Activated naive CD4-positive, alpha-beta T cell treated with anti-CD3 and anti-CD28 coated beads, Interleukin-2, amount 50 U/mL, for 16 hours (primary cell): ENCODE measurements around the gene NAT16.
"Not testable (repeated sequence)": the region's sequence is repeated elsewhere in the genome, so short reads cannot be mapped to it uniquely, and the experiment has no call there.

Experiments used
- DNase-seq: peaks from one replicate; pipeline ENCODE4 v3.0.0-alpha.2; 2020

NAT16 gene

DNA sequence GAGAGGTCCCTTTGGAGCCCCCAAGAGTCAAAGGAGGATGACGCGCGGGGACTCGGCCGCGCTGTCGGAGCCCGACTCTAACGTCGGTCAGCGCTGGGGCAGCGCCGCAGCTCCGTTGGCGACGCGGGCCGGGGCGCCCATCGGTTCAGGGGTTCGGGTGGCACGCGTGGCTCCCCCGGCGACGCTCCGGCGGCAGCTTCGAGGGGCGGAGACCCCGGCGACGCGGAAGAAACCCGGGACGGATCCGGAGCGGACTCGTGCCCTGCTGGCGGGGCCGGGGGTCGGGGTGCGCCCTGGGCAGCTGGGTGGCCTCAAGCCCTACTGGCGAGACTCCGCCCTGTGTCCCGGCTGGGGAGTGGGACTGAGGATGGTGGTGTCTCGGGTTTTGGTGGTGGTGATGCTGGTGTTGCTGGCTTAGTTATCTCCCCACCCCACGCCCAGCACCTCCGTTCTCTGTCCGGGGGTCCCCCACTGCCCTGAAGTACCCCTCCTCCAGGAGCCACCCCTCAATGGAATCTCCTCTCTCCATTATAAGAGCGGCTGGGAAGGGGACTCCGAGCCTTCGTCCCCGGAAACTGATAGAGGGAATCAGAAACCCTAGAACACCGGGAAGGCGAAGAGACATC is at the start of gene NAT16:
TSS of gene NAT16 (minus strand) at position 164 of the 626 bp plus-strand sequence. CDS start 5,486 bp downstream, outside the sequence.
- no peak for DNase-seq

- DNase-seq: no peak
These were observed 46.6 kb upstream of the NAT16 start for GRCh38 chr7:101226721-101227120.

DNA sequence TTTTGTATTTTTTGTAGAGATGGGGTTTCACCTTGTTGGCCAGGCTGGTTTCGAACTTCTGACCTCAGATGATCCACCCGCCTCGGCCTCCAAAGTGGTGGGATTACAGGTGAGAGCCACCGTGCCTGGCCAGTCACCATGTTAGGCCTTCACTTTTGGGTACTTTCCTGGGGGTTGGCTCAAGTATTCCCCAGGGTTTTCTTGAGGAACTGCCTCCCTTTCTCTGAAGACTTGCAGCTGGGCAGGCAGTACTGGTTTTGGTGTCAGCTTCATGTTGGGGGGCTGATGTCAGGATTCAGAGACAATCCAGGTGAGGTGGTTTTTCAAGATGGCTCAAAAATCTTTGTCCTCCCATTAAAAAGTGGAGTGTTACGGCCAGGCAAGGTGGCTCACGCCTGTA is 45.6 kb upstream of the NAT16 start:
- DNase-seq: no peak

DNA sequence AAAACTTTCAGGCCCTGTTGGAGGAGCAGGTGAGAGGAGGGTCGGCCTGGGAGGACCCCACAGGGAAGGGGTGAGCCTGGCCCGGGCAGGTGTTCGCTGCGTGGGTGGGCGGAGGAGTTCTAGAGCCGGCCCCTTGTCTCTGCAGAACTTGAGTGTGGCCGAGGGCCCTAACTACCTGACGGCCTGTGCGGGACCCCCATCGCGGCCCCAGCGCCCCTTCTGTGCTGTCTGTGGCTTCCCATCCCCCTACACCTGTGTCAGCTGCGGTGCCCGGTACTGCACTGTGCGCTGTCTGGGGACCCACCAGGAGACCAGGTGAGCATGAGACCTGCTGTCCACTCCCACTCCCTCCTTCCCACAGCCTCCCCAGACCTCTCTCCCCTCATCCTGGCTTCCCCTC is 43.4 kb upstream of the NAT16 start:
- no peak for DNase-seq

GRCh38 chr7:101222275-101222830 is 42.3 kb upstream of the NAT16 start:
- no peak for DNase-seq

DNA sequence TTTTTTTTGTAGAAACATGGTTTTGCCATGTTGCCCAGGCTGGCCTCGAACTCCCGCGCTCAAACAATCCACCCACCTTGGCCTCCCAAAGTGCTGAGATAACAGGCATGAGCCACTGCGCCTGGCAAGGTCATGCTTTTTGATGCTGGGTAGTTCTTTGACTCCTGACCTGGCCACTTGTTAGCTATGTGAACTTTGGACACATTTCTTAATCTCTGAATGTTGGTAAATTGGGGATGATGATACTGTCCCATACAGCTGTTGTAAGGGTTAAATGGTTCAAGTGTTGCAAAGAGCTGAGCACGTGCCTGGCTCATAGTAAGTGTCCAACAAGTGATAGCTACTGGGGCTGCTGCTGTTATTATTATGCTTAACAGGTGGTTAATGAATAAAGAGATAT is 40.2 kb upstream of the NAT16 start:
- DNase-seq: no peak

DNA sequence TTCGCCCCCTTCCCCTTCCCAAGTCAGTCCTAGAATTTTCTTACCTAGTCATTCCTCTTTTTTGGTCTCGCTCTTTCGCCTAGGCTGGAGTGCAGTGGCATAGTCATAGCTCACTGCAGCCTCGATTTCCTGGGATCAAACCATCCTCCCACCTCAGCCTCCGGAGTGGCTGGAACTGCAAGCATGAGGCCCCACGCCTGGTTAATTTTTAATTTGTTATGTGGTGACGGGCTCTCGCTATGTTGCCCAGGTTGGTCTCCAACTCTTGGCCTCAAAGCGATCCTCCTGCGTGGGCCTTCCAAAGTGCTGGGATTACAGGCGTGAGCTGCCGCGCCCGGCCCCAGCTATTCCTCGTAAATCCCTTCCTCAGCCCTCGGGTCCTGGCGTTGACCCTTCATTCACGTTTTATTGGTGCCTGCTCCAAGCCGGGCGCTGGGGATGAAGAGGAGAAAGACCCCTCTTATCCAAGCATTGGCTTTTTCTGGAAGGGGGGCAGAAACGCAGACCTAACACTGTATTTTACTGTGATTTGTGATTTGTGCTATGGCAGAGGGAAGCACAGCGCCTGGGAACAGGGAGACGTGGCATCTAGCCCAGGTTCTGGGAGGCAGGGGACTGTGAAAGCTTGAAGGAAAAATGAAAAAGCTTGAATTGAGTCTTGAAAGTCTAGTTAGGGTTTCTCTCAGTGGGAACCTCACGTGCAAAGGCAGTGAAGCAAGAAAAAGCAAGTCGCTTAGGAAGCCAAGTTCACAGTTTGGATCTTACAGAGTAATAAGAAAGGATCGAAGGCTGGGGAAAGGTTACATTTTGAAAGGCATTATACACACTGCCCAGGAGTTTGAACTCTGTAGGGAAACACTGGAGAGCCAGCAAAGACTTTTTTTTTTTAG is 38.4 kb upstream of the NAT16 start:
- no peak for DNase-seq

DNA sequence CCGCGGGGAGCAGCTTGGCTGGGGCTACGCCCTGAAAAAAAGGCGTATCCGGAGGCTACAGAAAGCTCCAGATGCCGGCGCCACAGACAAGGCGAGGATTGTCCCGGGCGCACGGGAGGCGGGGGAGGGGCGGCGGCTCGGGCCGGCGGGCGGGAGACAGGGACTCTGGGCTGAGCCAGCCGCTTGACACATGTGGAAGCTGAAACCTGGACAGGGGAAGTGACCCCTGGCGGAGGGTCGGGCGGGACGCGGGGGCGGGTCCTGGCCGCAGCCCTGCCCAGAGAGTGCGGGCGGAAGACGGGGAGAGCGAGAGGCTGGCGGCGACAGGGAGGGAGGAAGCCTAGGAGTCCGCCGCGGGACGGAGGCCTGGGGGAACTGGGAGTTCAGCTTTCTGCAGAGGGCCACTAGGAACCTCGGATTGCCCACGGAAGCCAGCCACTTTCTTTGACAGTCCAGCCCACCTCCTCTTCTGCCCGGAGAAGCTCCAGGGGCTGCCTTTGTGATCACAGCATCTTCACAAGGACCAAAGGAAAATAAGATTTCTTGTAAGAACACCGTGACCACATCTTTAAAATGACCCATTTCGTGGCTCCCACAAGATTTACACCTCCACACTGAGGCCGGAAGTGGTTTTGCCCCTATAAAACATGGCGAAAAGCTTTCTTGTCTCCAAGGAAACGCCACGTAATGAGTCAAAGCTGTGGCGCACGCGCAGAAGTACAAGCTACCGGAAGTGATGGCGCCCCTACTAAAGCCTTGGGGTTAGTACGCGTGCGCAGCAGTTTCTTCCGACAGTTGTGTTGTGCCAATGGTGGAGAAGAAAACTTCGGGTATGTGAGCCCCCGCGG is 37.5 kb upstream of the NAT16 start, which contains the start of the genes PLOD3 and ZNHIT1:
TSS of gene PLOD3 (minus strand) at position 194 of the 848 bp plus-strand sequence. CDS start 307 bp downstream, outside the sequence.
TSS of gene ZNHIT1 (plus strand) at position 778 of the 848 bp plus-strand sequence. CDS start at position 809, 31 bp downstream.
- peak; percentile 94 for DNase-seq

GRCh38 chr7:101216860-101217387 is 36.8 kb upstream of the NAT16 start:
- no peak for DNase-seq

DNA sequence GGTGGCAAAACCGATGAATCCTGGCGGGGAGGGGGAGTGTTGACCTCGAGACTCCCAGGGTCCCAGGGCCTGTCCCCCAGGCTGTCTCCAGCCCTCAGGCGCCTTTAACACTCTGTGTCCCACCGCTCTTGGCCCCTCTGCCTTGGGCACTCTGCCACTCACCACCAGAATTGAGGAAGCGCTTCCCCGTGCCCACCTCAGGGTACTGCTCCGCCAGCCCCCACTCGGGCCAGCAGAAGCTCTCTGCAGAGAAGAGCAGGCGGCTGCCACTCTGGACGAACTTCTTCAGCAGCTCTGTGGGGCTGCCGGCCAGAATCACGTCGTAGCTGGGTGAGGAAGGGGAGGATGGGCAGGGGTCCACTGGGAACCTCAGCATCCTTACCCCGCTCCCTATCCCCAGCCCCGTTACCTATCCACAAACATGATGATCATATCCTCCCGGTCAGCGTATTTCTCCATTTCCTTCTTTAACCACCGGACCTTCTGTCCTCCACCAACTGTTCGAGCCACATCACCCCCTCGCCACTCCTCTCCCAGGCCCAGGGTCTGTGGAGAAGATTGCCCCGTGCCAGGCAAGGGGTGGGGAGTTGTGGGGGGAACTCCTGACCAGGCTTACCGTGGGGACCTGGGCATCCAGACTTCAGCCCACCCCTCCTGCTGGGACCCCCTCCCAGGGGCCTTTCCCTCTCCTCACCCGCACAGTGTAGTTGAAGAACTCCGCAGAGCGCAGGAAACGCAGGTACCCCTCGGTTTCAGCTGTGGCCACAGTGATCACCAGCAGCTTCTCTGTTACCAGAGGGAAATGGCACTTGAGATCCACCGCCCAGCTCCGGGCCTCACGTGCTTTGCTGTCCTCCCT is 36.1 kb upstream of the NAT16 start:
- DNase-seq: no peak

- DNase-seq: no peak
These were observed 31.9 kb upstream of the NAT16 start for GRCh38 chr7:101212014-101212413.

DNA sequence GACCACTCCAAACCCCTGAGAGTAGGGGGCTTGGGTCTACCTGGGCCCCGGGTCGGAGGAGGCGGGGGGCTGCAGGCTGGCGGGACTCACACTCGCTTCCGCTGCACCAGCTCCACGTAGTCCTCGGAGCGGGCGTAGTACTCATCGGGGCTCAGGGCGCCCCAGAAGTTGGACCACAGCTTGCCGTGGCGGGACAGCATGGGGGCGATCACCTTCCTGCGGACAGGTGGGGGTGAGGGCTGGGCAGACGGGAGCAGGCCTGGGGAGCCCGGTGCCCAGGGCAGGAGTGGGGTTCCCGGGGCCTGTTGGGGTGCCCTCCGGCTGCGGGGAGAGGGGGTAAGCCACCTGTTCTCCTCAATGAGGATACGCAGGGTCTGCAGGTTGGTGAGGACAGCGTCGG is 31.4 kb upstream of the NAT16 start:
- no peak for DNase-seq

DNA sequence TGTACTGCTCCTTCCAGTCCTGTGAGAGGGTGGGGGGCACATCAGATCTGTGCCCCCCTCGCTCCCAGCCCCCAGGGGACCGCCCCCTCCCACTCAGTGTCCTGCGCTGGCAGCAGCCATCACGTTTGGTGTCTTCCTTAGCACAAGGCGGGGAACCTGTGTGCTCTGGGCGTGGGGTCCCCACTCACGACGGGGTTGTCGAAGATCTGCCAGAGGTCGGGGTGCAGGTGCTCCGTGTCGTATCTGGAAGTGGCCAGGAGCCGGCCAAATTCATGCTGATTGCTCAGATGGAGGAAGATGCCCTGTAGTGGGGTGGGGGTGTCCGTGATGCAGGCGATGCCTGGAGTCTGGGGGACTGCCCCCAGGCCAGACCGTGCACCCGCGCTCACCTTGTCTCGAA is 30.1 kb upstream of the NAT16 start:
- no peak for DNase-seq

DNA sequence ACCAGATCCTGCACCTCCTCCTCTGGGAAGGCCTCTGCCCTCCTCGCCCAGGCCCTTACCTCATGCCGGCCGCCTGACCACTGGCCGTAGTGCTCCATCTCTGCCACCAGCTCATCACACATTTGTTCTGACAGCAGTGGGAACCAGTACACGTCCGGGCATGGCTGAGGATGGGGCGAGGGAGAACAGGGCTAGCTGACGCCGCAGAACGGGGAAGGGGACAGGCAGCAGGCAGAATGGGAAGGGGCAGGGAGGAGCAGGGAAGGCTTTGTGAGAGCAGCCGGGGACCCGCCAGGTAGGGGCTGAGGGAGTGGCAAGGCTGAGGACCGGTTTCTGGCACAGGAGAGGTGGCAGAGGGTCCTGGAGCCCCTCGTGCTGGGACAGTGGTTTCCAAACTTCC is 28.7 kb upstream of the NAT16 start:
- DNase-seq: no peak

- no peak for DNase-seq
These were observed 27.4 kb upstream of the NAT16 start for GRCh38 chr7:101207459-101207858.

DNA sequence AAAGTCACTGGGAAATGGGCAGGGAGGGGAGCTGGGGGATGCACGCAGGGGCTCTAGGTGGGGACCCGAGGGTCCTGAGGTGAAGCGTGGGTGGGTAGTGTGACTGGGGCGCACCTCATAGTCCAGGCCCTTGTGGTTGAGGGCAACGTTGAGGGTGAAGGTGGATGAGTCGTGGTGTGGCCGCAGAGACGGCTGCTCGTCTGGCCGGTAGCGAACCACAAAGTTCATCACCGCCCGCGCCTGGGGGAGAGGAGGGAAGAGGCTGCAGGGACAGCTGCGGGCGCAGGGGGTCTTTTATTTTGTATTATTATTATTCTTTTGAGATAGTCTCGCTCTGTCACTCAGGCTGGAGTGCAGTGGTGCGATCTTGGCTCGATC is 26.6 kb upstream of the NAT16 start:
- DNase-seq: no peak

DNA sequence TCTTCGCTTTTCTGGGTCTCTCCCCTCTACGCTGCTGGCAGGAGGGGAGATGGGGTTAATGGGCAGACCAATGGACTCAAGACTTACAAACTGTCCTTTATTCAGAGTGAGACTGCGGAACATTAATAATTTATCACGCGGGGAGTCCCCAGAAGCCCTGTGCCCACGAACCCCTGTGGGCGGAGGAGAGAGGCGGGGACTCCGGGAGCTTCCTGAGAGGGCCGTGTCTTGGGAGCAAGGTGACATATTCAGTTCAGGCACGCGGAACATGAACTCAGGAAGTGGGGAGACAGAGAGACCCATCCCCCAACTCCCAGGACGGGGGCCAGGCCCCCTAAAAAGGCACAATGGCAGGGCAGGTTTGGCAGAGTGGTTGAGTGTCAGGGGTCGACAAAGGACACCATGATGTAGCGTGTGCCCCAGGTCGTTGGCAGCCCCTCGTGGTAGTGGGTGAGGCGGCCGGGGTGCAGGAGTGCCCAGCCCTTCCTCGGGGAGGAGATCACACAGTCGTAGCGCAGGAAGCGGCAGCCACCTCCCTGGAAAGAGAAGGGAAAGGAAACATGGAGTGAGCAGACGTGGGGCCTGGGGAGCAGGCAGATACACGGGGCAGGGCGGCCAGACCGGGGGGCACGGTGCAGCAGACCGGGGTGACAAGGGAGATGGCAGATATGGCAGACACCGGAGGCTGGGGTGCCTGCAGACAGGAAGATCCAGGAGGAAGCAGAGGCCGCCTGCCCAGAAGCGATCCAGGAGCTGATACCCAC is 26.0 kb upstream of the NAT16 start:
- DNase-seq: no peak

GRCh38 chr7:101203740-101204738 is 23.9 kb upstream of the NAT16 start:
- not testable (repeated sequence) for DNase-seq

DNA sequence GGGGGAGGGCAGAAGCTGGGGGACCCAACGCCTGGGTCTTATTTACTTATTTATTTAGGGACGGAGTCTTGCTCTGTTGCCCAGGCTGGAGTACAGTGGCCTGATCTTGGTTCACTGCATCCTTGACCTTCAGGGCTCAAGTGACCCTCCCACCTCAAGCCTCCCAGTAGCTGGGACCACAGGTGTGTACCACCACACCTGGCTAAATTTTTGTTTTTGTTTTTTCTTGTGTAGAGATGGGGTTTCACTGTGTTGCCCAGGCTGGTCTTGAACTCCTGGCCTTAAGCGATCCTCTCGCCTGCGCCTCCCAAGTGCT is 22.5 kb upstream of the NAT16 start:
- no peak for DNase-seq
